ENCODE measurements around the gene RPL36A.

DNA sequence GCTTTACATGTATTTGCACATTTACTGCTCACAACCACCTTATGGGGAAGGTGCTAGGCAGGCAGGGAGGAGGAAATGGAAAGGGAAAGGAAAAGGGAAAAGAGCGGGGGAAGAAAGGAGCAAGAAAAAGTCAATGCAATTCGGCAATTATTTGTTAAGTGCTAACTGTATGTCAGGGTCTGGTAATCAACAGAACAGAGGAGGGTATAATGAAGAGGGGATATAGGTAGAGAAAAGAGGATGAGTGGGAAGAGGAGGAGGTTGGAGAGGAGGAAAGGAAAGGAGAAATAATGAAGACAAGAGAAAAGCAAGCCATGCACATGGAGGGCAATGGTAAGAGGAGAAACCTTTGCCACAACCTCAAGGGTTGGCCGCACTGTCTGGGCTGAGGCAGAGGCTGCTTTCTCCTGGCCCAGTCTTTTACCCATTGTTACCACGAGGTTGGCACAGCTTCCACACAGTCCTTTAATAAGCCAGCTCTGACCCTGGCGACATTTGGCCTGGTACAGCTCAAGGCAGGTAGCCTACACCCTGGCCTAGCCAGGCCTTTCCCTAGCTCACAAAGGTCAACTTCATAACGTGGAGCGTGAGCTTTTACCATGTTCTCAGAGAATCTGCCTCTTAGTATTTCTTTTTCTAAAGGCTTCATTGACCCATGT, 5.7 kb upstream of the RPL36A start:
- TF ChIP-seq GATA2 (IDR thresholded peaks at IDR 0.05; ENCODE audit: low read depth, low read length) (no peak), GATA3 (IDR thresholded peaks at IDR 0.05; ENCODE audit: low read depth, low read length) (no peak)
